Measurements from ENCODE around the gene UBN2. TPM values are rescaled to one million over a fixed set of nuclear protein-coding genes. Genes with fewer than 3 reads are reported as not detected.

The UBN2 gene
- polyA plus RNA-seq, 1 donor (not counting 4 experiments of a cell fraction or from before 2014, with no cell fraction given) = 3.0 TPM

GRCh38 chr7:139254728-139255127 lies 23.7 kb downstream of the UBN2 start:
- H3K4me3 ChIP-seq (ENCODE audit: control insufficient read depth in 2 of 3, extremely low read depth in 1 of 3, insufficient read depth in 2 of 3, low read depth in 1 of 3, low read length in 3 of 3) = no peak overlapping the region
- H2AFZ ChIP-seq (ENCODE audit: control insufficient read depth, low read length) = no peak overlapping the region
- dilution Hi-C loops (cut with MboI; ENCODE audit: extremely low pct_ligation_motif_present, low sequenced_read_pairs) = no loop called here
- no peaks in the 10 kb centered on the region for H3K9me1 ChIP-seq (ENCODE audit: control insufficient read depth, extremely low read depth, insufficient read depth, low read length)
- H3K4me2 ChIP-seq (ENCODE audit: control insufficient read depth, extremely low read depth, insufficient read depth, low read depth, low read length) = no peak overlapping the region
- H3K79me2 ChIP-seq (ENCODE audit: control insufficient read depth, insufficient read depth, low read length) = no peaks in the 10 kb centered on the region
- H3K27ac ChIP-seq (ENCODE audit: control insufficient read depth, insufficient read depth, low read length) = no peak overlapping the region
- H3K36me3 ChIP-seq (ENCODE audit: control insufficient read depth in 2 of 2, extremely low read depth in 1 of 2, insufficient read depth in 2 of 2, low read length in 2 of 2) = peaks cover 3 to 6% of the 10 kb centered on the region in 2 experiments
- H3K4me1 ChIP-seq (ENCODE audit: control insufficient read depth, extremely low read depth, insufficient read depth, low read length) = no peaks in the 10 kb centered on the region
- DNase-seq (ENCODE audit: low read depth, low spot score) (no peak), FAIRE-seq (no peak)
- no peaks in the 10 kb centered on the region for H3K27me3 ChIP-seq (ENCODE audit: control insufficient read depth, extremely low read depth, insufficient read depth, low read length)
- TF ChIP-seq EZH2 (IDR thresholded peaks at IDR 0.05; ENCODE audit: low read length) (no peak), CTCF (optimal IDR thresholded peaks at IDR 0.05 in 1 of 3, IDR thresholded peaks at IDR 0.05 in 1 of 3, conservative IDR thresholded peaks at IDR 0.05 in 1 of 3; ENCODE audit: extremely low read depth in 1 of 3, insufficient read depth in 2 of 3, low read length in 3 of 3) (no peak)
- no peaks in the 10 kb centered on the region for H4K20me1 ChIP-seq (ENCODE audit: control insufficient read depth, extremely low read depth, insufficient read depth, low read length)
- H3K9ac ChIP-seq (ENCODE audit: control insufficient read depth, extremely low read depth, insufficient read depth, low read length) = no peak overlapping the region
- no peaks in the 10 kb centered on the region for H3K9me3 ChIP-seq (ENCODE audit: control insufficient read depth, low read depth, low read length)

- Histone ChIP-seq H3K36me3 (ENCODE audit: control insufficient read depth in 2 of 2, extremely low read depth in 1 of 2, insufficient read depth in 2 of 2, low read length in 2 of 2) (peaks cover 3% of the 10 kb centered on the region in 2 experiments), H2AFZ (ENCODE audit: control insufficient read depth, low read length) (no peak overlapping the region), H3K4me3 (ENCODE audit: control insufficient read depth in 2 of 3, extremely low read depth in 1 of 3, insufficient read depth in 2 of 3, low read depth in 1 of 3, low read length in 3 of 3) (no peak overlapping the region), H4K20me1 (ENCODE audit: control insufficient read depth, extremely low read depth, insufficient read depth, low read length) (no peaks in the 10 kb centered on the region), H3K27ac (ENCODE audit: control insufficient read depth, insufficient read depth, low read length) (no peak overlapping the region), H3K9ac (ENCODE audit: control insufficient read depth, extremely low read depth, insufficient read depth, low read length) (no peak overlapping the region), H3K4me2 (ENCODE audit: control insufficient read depth, extremely low read depth, insufficient read depth, low read depth, low read length) (no peak overlapping the region), H3K27me3 (ENCODE audit: control insufficient read depth, extremely low read depth, insufficient read depth, low read length) (no peaks in the 10 kb centered on the region), H3K4me1 (ENCODE audit: control insufficient read depth, extremely low read depth, insufficient read depth, low read length) (no peaks in the 10 kb centered on the region), H3K79me2 (ENCODE audit: control insufficient read depth, insufficient read depth, low read length) (no peaks in the 10 kb centered on the region), H3K9me1 (ENCODE audit: control insufficient read depth, extremely low read depth, insufficient read depth, low read length) (no peaks in the 10 kb centered on the region), H3K9me3 (ENCODE audit: control insufficient read depth, low read depth, low read length) (no peaks in the 10 kb centered on the region)
- FAIRE-seq (no peak), DNase-seq (ENCODE audit: low read depth, low spot score) (no peak)
- dilution Hi-C loops (cut with MboI; ENCODE audit: extremely low pct_ligation_motif_present, low sequenced_read_pairs) = no loop called here
- TF ChIP-seq CTCF (optimal IDR thresholded peaks at IDR 0.05 in 1 of 3, IDR thresholded peaks at IDR 0.05 in 1 of 3, conservative IDR thresholded peaks at IDR 0.05 in 1 of 3; ENCODE audit: extremely low read depth in 1 of 3, insufficient read depth in 2 of 3, low read length in 3 of 3) = no peak
Observed at GRCh38 chr7:139255290-139255689, 24.3 kb downstream of the UBN2 start.

Data from keratinocyte (primary cell).